Stimulated activated CD4-positive, alpha-beta T cell treated with anti-CD3 and anti-CD28 coated beads, Interleukin-2, amount 100 ng/mL, for 24 hours (primary cell): Measurements from ENCODE around the gene MBIP.
A peak's percentile ranks its signal among the peaks of the same experiment; 100 is the strongest.

ENCODE experiments used
- DNase-seq, 2 donors: peaks; one replicate each; pipeline ENCODE4 v3.0.0-alpha.2; 2020

The MBIP gene

DNA sequence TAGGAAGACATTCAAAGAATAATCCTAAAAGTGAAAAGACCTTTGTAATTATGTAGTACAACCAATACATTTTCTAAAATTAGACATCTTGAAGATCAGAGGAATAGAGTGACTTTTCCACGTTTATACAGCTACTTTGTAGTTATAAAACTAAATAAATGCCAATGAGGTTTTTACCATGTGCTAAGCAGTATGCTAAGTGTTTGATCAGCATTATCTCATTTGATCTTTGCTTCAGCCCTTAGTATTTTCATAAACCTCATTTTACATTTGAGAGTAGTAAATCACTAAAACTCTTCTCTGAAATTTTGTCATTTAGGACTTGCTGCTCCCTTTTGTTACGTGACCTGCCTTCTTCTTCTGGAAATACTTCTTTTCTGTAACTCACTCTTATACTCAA lies 13.6 kb downstream of the MBIP start:
- no peak for DNase-seq

- DNase-seq, result no peak
Observed at GRCh38 chr14:36304895-36305294, 15.5 kb downstream of the MBIP start.

GRCh38 chr14:36303960-36304359 lies 16.5 kb downstream of the MBIP start:
- DNase-seq, result no peak

DNA sequence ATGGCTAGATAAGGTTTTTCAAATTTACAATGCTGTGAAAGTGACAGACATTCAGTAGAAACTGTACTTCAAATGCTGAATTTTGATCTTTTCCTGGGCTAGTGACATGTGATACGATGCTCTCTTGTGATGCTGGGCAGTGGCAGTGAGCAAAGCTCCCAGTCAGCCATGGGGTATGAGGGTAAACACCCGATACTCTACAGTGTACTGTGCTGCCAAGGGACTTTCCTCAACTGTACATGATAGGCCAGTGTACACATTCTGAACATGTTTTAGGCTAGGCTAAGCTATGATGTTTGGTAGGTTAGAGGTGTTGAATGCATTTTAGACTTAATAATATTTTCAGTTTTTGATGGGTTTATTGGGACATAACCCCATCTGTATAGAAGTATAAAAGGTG lies 17.6 kb downstream of the MBIP start:
- no peak for DNase-seq

DNA sequence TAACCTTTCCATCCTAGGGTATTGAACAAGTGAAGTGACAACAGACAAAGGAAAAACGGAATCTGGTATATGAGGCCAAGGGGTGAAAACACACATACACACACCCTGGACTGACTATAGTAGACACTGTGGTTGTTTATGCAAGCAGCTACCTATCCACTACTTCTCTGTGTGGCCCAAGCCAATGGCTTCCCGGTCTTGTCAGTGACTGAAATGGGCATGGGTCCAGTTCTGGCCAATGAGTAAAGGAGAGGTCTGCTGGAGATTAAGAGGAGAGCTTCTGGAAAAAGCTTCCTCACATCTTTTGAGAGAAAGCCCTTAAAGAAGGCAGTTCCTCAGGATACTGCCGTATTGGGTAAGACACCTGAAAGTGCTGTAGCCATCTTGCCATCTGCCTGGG lies 19.3 kb downstream of the MBIP start:
- no peak for DNase-seq

- DNase-seq, result no peak
Observed at GRCh38 chr14:36300337-36300736, 20.1 kb downstream of the MBIP start.

DNA sequence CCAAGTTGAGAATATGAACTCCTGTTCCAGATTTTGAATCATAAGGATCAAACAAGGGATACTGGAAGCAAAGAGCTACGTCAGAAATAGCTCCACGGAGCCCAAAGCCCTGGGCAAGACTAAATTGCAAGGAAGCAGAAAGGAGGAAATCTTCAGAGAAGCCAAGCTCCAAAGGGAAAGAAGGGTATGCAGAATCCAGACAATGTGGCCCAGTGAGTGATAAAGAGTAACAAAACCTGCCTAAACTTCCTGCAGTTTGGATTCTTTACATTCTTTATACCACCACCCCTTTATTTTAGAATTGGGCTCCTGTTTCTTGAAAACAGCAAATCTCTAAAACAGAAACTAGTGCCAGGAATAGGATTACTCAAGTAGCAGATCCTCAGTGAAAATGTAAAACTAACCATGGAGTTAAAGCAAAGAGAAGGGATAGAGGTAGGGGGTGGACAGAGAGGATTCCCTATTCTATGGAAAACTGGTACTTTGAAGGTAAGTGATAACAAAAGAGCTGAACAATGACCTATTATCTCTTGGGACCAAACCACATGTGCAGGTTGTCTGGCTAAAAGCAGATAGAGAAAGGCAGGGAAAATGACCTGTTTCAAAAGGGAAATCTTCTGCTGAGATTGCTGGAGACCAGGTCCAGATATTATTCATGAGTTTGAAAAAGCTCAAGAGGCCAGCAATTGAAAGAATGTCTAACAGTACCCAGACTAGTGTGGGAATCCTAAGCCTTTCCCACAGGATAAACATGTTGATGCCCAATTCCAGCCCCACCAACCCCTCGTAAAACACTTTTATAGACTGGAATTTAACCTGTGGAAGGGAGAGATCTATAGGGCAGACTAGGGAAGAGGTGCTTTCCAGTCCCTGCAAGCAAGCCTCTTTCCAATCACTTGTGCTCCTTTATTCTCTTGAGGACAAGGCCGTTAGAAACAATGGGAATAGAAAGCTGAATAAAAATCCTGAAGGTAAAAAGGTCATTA lies 24.5 kb downstream of the MBIP start:
- no peak for DNase-seq

DNA sequence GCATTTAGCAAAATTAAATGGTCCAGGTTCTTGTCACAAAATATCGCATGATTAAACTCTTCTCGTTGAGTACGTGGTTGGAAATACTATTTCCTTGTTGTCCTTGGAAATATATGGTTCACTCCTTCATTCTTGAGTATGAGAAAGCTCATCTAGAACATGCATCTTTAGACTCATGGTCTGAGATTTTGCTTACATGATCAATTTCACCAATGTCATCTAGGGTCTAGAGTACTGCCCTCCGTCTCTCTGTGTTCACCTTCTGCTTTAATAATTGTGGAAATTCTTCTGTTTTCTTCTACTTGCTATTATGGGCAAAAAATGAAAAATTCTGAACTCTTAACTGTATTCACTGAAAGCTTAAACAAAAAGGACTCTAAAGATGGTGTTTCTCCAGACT lies 25.9 kb downstream of the MBIP start:
- DNase-seq, result no peak

- no peak for DNase-seq
Observed at GRCh38 chr14:36293824-36294223, 26.6 kb downstream of the MBIP start.

- no peak for DNase-seq
Observed at GRCh38 chr14:36289954-36290353, 30.5 kb downstream of the MBIP start.

GRCh38 chr14:36288496-36288895 lies 31.9 kb downstream of the MBIP start:
- no peak for DNase-seq

- no peak for DNase-seq
Observed at GRCh38 chr14:36284971-36285595, 35.4 kb downstream of the MBIP start.

GRCh38 chr14:36281309-36281708 lies 39.1 kb downstream of the MBIP start:
- DNase-seq, result no peak

- no peak for DNase-seq
Observed at GRCh38 chr14:36279306-36280190, 40.9 kb downstream of the MBIP start.

- no peak for DNase-seq
Observed at GRCh38 chr14:36275741-36276140, 44.7 kb downstream of the MBIP start.

DNA sequence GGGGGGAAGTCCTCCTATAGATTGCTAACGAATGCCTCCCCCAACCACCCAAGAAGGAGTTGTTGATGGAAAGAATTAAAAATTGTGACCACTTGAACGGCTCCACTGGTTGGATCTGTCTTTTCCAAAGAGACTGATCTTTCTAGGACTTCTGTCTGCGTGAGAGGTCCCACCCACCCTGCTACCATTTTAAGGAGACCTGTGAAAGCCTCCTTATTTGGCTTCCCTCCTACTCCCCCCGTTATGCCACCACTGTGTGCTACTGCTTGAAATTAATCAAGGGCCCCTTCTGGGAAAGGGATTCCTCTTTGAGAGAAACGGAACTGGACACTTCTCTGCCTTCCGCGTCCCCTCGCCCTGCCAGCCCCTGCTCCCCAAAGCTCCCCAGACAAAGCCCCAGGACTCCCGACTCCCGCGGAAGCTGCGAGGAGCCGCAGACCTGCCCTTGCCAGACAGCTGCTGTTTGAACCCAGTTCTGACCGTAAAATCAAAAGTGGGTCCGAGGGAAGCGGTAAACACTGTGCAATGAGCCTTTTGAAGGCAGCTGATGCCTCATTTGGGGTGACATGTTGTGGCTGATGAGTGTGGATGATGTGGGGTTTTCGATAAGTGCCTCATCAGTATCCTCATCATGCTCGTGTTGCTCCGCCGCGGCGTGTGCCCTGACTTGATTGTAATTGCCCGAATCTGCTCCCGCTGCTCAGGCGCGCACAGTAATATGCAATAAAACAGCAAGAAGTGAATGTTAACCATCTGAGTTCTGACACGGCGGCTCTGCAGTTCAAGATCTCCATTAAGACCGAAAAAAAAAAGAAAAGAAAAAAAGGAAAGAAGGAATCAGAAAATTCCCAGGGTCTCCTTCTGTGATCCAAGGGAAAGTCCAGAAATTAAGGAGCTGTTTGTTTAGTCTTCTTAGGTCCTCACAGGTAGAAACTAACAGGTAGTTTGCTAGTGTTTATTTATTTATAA lies 48.2 kb downstream of the MBIP start:
- DNase-seq, result peak; percentile 19 to 29

GRCh38 chr14:36271222-36271621 lies 49.2 kb downstream of the MBIP start:
- no peak for DNase-seq

DNA sequence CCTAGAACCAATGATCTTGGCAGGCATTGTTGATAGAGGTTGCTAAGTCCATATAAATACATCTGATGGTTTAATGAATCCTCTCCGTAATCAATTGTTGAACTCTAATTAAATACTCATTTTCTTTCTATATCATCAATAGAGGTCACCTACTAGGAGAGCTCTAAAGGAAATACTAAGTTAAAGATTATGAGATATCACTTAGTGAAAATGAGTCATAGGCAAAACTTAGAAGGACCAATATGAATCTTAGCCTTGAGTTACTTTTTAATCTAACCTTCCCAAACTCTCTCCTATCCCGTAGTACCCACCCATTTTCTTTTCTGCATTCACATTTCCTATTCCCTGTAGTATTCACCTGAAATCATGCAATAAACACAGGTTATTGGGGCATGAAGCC lies 50.2 kb downstream of the MBIP start:
- no peak for DNase-seq

- DNase-seq, result no peak
Observed at GRCh38 chr14:36268121-36268520, 52.3 kb downstream of the MBIP start.

- DNase-seq, result no peak
Observed at GRCh38 chr14:36264595-36264994, 55.8 kb downstream of the MBIP start.

- DNase-seq, result no peak
Observed at GRCh38 chr14:36264107-36264506, 56.3 kb downstream of the MBIP start.
